GM12865 (cell line): ENCODE results near the gene ADARB2.

Source experiments
- DNase-seq: peaks from one replicate; pipeline ENCODE4 v3.0.0; 2010; ENCODE audit warnings: low read depth
- H3K4me3 ChIP-seq: 2 replicates; pipeline ENCODE4 v1.5.1; 2011; ENCODE audit warnings: mild to moderate bottlenecking, low read depth, low read length, control low read depth
- TF ChIP-seq, protein P1 (sequence below): IDR thresholded peaks from 2 replicates; pipeline ENCODE4 v1.5.1; 2011; ENCODE audit warnings: low read length, control low read depth, low read depth, inconsistent platforms; ENCODE audit not compliant: insufficient read depth; ENCODE audit errors: missing control alignments

ADARB2 gene

DNA sequence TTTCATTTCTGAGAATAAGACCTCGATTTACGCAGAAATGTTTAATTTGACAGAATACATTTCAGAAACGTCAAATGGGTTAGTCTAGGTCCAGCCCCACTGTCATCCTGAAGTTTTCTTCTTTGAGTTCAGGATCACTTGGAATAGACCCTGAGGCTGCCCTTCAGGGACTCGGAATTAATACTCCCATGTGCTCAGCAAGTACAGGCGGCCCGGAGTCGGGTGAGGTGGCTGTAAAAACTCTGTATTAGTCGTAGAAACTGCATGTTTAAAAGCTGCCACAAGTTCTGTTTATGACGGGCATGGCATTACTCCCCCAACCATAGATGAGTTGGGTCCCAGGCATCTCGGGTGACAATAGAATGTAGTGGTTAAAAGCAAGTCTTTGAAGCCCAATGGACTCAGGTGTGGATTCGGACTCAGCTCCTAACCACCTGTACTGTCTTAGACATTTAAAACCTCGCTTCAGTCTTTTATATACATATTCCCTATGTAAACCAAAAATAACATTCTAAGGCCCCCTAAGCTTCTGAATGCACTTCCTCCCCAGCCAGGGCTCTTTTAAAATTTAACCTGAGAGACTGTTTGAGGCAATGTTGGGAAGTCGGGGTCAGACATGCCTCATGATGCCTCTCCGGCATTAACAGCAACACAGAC is 216.3 kb downstream of the ADARB2 start:
- TF ChIP-seq, protein P1, sequence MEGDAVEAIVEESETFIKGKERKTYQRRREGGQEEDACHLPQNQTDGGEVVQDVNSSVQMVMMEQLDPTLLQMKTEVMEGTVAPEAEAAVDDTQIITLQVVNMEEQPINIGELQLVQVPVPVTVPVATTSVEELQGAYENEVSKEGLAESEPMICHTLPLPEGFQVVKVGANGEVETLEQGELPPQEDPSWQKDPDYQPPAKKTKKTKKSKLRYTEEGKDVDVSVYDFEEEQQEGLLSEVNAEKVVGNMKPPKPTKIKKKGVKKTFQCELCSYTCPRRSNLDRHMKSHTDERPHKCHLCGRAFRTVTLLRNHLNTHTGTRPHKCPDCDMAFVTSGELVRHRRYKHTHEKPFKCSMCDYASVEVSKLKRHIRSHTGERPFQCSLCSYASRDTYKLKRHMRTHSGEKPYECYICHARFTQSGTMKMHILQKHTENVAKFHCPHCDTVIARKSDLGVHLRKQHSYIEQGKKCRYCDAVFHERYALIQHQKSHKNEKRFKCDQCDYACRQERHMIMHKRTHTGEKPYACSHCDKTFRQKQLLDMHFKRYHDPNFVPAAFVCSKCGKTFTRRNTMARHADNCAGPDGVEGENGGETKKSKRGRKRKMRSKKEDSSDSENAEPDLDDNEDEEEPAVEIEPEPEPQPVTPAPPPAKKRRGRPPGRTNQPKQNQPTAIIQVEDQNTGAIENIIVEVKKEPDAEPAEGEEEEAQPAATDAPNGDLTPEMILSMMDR: no peak
- no peak overlapping the region for H3K4me3 ChIP-seq
- DNase-seq: no peak

GRCh38 chr10:1519391-1519790 is 217.9 kb downstream of the ADARB2 start:
- no peak for DNase-seq
- TF ChIP-seq, protein P1: no peak
- H3K4me3 ChIP-seq: no peak overlapping the region

DNA sequence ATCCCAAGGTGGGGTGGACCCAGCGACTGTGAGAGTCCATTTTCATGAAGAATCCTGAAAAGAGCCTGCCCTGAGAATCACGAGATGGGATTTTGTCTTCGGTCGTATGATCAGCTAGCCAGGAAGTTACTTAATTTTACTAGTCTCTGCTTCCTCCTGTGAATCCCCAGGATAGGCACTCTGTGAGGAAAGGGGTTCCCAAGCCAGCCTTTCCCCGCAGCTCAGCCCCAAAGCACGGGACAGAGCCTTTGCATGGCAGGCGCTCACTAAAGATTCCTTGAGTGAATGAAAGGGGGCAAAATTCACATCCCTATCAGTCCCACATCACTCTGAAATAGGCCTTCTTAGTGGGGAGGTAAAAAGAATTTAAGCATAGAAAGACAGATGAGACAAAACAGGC is 219.6 kb downstream of the ADARB2 start:
- TF ChIP-seq, protein P1: no peak
- H3K4me3 ChIP-seq: no peak overlapping the region
- DNase-seq: no peak

DNA sequence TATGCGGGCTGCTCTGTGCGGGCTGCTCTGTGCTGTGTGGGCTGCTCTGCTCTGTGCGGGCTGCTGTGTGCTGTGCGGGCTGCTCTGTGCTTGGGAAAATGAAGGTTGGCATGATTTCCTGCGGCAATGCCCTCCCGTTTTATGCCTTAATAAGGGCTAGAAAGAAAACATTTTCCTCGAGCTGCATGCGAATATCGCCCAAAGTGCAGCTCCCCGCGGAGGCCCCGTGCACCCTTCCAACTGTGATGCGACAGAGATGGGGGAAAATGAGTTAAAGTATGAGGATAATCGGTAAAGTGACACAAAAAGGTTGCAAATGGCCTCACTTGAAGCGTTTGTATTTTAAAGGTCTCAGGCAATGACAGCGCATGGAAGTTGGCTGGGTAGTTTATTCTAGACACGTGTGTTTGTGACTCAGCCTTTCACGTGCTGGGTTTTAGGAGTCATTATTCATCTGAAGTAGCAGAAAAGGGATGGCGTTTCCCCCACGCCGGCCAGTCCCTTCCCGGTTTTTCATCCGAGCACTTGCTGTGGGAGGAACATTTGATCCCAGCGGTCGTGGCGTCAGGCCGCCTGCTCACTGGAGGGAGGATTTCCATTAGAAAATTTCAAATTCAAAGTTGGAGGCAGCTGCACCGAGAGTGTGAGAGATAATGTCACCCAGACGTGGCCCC is 220.7 kb downstream of the ADARB2 start:
- H3K4me3 ChIP-seq: no peak overlapping the region
- no peak for DNase-seq
- TF ChIP-seq, protein P1: no peak

DNA sequence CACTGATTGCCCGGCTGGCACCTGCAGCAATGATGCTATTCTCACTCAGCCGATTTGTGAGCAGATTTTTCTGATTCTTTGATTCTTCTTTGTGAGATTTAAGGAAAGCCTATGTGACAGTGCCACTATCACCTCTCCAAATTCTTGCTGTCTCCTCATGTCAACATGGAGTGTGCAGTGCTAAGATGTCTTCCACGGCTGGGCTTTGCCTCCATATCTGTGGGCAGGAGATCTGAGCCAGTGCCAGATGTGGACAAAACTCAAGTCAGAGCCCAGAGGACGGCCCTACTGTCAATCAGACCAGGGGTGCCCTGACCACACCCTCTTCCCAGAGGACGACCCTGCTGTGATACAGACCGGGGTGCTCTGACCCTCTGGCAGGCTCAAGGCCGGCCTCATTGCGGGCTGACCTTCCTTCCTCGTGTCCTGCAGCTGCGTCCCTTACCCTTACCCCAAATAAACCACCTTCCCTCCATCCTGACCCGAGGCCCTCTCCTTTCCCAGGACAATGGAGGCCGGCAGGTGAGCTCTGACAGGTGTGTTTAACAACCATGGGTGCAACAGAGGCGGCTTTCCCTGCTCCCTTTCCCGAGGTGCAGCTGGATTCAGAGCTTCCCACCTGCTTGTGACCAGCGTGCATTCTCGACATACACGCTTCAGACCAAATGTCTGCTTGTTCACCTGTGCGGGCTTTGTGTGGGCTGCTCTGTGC is 221.4 kb downstream of the ADARB2 start:
- DNase-seq: no peak
- TF ChIP-seq, protein P1: no peak
- no peak overlapping the region for H3K4me3 ChIP-seq

- DNase-seq: no peak
- TF ChIP-seq, protein P1: no peak
- H3K4me3 ChIP-seq: no peak overlapping the region
These were observed 222.1 kb downstream of the ADARB2 start for GRCh38 chr10:1515121-1515779.
